NCI-H2081 (cell line): ENCODE measurements around the gene TNFRSF14.

Source experiments
- DNase-seq, 2 experiments: peaks; one replicate each; lab custom pipeline; 2025; lab: John Stamatoyannopoulos, UW

Gene TNFRSF14

DNA sequence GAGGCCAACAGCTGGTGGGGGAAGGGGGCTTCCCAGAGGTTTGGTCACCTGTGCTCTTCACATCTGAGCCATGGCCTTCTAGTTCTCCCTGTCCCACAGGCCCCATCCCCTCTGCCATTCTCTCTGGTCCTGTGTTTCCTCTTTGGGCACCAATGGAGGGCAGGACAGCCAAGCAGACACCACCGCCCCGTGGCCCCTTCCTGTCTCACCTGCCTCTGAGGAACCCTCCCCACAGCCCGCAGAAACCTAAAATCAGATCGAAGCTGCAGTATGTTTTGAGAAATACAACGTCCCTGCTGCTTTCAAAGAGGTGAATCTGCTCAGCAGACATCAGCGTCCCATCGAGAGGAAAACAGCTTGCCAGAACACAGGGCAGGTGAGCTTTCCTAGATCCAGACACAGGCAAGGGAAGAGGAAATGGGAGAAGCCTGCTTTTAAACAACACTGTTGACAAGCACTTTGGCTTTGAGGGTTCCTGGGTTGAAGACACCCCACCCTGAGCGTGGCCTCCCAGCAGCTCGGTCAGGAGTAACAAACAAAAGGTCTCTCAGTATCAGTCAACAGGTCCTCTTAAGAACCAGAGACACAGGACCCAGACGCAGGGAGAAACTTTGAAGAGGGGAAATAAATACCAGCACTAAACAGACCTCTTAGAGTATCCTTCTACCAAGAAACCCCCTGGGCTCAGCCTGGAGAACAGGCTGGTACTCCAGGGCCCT lies 32.1 kb upstream of the TNFRSF14 start:
- DNase-seq = no peak

- no peak for DNase-seq
Observed at GRCh38 chr1:2525572-2525919, 30.6 kb upstream of the TNFRSF14 start.

DNA sequence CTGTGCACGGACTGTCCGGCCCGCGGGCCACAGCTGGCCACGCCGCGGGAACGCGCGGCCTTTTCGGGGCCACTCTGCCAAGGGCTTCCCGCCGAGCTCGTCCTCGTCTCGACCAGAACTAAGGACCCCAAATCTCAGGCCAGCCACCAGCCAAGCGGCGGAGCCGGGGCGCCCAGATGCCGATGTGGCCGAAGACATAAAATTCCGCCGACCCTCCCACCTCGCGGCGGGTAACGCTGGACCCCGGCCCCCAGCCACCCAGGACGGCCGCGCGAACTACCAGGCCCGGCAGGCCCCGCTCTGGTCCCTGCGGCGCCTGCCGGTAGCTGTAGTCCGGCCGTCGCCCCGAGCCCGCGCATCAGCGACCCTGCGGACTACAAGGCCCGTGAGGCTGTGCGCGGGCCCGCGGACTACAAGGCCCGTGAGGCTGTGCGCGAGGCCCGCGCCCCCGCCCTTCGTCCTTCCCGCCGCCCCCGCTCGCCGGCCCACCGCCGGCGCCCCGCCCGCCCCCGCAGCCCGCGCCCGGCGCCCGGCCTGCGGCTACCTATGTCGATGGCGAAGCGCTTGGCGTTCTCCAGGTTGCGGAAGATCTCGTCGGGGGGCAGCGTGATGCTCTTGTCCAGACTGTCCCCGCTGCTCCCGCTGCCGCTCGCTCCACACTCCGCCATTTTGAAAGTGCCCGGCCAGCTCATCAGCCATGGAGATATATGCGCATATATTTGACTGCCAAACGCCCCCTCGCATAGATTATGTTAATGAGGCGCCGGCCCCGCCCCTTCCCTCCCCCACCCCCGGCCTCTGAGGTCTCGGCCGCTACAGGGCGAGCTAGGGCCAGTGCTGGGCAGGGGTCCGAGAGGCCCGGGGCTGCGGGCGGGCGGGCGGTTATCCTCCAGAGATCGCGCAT lies 30.0 kb upstream of the TNFRSF14 start, which contains the start of gene PANK4:
PANK4 (minus strand) TSS at position 677 of the 904 bp plus-strand sequence; CDS start at position 668, 9 bp downstream.
- peak; percentile 87 to 96 for DNase-seq

- DNase-seq = no peak
Observed at GRCh38 chr1:2526824-2527555, 29.2 kb upstream of the TNFRSF14 start.

- DNase-seq = no peak
Observed at GRCh38 chr1:2527556-2527860, 28.7 kb upstream of the TNFRSF14 start.

GRCh38 chr1:2528016-2528415 lies 28.2 kb upstream of the TNFRSF14 start:
- DNase-seq = peak in 1 of 2 experiments; percentile 9

DNA sequence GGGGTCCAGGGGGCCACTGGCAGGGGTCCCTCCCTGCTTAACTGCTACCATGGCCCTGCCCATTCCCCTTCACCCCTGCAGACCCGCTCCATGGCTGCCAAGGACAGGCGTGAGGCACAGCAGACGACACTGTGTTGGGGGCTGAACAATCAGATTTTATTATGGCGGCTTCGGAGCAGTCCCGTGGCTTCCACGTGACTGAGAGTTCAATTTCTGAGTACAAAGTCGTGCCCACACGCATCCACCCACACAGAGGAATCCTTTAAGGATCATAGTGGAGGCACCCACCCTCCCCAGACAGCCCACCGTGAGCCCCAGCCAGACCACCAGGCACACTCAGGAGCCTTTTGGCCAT lies 27.6 kb upstream of the TNFRSF14 start:
- no peak for DNase-seq

DNA sequence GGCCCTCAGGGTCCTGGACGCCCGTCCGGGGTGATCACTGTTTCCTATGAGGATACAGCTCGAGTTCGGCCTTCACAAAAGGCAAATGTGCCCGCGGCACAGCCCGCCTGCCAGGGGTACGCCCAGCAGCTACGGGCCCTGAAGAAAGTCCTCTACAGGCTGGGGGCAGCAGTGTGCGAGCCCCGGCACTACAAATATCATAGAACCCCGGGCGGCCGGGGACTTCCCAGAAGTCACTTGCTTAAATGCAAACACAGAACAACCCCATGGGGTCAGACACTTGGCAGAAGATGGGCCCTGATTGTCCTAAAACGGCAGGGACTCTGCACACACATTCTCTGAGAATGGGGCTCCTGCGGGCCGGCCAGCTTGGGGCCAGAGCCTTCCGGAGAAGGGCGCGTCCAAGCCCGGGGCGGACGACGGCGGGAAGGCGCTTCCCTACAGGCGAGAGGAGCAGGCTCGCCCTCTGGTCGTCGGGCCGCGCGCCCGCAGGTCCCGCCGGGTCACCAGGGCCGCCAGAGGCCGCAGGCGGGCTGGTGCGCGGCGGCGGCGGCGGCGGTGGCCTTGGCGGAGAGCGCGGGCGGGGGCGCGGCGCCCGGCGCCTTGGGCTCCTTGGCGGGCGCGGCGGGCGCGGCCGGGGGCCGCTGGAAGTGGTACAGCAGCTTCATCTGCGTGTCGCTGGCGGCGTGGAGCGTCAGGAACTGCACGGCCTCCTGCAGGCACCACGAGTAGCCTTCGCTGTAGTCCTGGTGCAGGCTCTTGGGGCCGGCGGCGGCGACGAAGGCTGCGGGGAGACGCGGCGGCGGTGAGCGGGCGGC lies 27.0 kb upstream of the TNFRSF14 start:
- peak in 1 of 2 experiments; percentile 34 for DNase-seq

- peak in 1 of 2 experiments; percentile 51 for DNase-seq
Observed at GRCh38 chr1:2529784-2530512, 26.2 kb upstream of the TNFRSF14 start, which contains the start of gene HES5. Gene HES5 (minus strand): TSS chr1:2530263. CDS start chr1:2530164, 99 bp downstream.

DNA sequence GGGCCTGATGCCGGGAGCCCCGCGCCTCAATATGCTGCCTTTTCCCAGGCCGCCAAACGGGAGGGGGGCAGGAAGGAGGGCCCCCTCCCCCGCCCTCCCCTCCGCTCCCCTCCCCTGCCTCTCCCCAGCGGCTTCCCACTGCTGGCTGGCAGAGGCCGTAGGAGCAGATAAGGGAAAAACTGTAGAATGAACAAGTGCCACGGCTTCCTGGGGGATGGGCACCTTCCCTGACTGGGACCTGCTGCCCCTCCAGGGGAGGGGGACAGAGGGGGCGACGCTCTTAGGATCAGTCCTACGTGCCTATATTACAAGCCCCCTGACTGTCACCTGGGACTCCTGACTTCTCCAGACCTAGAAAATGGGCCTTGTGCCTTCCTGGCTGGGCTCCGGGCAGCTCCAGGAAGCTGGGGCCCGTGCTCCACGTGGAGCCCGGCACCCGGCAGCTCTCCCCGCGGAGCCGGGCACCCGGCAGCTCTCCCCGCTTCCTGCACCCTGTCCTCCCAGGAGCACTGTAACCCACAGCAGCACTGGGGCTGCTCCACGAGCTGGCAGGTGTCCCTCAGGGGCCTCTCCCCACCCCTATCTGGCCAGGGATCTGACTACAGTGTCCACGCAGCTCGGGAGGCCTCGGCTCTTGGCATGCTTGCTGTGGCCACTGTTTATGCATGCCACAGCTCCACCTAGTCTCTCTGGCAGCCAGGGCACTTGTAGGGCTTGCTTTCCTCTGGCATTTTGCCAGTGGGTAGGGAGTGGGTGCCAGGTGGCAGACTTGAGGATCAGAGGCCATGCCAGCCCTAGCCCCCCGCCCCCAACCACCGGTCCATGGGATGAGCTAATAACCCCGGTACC lies 25.4 kb upstream of the TNFRSF14 start:
- DNase-seq = no peak

DNA sequence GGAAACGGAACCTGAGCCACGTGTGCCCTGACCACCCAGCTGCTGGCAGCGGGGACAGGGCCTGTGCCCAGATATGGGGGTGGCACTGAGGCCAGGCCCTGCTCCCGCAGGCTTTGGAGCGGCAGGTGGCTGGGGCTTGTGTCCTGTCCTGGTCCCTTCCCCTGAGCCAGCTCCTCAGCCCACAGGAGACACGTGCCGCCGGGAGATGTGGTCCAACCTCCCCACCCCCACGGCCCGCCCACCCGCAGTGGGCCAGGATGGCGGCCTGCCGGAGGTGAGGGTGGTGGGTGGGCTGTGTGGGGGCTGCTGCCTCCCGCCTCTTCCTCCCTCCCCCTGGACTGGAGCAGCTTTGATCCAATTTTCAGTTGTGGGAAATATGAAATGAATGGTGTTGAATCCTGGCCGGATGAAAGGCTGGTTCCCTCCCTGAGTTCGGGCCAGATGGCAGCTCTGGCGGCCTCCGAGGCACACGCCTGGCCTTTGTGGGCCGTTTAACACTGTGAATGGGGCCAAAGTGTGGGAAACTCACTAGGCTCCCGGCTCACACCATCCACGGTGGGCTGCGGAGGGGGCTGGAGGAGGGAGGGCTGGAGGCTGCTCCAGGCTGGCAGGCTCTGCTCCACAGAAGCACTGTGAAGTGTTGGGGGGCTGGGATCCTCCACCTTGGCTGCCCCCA lies 23.5 kb upstream of the TNFRSF14 start:
- no peak for DNase-seq

- DNase-seq = no peak
Observed at GRCh38 chr1:2533365-2533764, 22.8 kb upstream of the TNFRSF14 start.

- DNase-seq = no peak
Observed at GRCh38 chr1:2534315-2534686, 21.9 kb upstream of the TNFRSF14 start.

DNA sequence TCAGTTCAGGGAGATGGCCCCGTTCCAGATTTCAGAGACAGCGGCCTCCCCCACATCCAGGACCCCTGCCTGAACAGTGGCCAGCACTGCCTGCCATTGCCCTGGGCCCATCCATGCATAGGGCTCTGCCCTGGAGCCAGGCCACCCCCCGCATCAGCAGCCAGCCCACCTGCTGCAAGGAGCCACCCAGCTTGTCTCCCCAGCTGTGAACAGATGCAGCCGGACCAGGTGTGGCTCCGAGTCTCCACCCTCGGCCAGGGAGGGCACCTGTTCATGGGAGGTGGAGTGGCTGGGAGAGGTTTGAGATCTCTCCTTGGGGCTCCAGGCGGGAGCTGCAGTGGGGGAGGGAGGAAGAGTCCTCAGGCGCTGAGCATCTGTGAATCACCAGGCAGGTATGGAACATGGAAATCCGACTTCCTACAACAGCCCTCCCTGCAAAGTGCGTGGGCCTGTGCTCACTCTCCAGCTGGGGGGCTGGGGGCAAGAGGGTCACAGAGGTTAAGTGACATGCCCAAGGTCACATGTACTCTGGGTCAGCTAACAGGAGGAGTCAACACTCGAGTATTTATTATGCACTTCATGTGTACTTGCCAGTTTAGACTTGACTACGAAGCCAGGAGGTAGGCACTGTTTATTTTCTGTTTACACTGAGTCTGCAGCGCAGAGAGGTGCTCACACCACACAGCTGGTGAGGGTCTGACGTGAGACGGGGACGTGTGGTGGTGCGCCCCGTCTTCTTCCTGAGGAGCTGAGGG lies 21.3 kb upstream of the TNFRSF14 start:
- DNase-seq = peak in 1 of 2 experiments; percentile 18

- no peak for DNase-seq
Observed at GRCh38 chr1:2535455-2535854, 20.7 kb upstream of the TNFRSF14 start.

DNA sequence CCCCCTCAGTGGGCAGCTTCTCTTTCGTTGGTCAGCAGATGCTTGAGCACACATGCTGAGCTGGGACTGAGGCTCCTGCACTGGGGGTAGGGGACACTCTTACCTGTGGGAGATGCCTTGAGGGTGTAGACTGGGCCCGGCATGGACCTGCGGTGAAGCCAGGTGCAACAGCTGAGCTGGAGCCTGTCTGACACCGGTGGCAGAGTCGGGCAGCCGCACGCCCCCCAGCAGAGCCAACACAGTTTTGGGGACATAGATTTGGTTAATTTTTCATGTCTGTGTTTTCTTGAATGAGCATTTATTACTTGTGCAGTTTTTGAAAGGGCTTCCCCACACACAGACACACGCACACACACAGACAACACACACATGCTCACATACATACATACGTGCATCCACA lies 20.2 kb upstream of the TNFRSF14 start:
- DNase-seq = no peak

GRCh38 chr1:2537784-2538115 lies 18.4 kb upstream of the TNFRSF14 start:
- DNase-seq = no peak

GRCh38 chr1:2538376-2538775 lies 17.8 kb upstream of the TNFRSF14 start:
- no peak for DNase-seq

DNA sequence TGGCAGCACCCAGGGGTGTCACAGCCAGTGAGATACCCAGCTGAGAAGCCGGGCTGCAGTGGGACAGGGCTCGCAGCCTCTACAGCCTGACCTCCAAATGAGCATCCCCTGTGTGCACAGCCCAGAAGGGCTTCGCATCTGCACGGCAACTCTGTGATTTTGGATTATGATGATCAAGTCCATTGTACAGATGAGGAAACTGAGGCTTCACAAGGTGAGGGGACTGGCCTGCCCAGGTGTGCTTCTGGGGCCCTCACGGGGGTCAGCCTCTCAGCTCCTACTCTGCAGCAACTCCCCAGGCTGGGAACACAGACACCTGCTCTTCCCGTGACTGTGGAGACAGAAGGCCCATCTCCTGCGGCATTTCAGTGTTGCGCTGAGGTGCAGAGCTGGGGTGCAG lies 17.3 kb upstream of the TNFRSF14 start:
- no peak for DNase-seq
